CD14-positive monocyte (primary cell): ENCODE results near the gene PSME1. TPM values are rescaled to one million over a fixed set of nuclear protein-coding genes. Genes with fewer than 3 reads are reported as not detected.

ENCODE experiments used
- DNase-seq, 3 donors: peaks; one replicate each; pipeline ENCODE4 v3.0.0-alpha.2; 2011 to 2022
- H2AFZ ChIP-seq: 2 replicates; pipeline ENCODE4 v1.6.0; 2012; ENCODE audit warnings: mild to moderate bottlenecking, low read depth, low read length, inconsistent platforms; ENCODE audit not compliant: insufficient read depth, poor library complexity, severe bottlenecking
- H3K27ac ChIP-seq, 2 donors: 1 replicate in 1 of 2; 2 replicates in 1 of 2; pipeline ENCODE4 v1.5.1; 2012 to 2013; ENCODE audit warnings: low read length in 2 of 2, control low read depth in 1 of 2, inconsistent platforms in 1 of 2, low read depth in 1 of 2, mild to moderate bottlenecking in 1 of 2
- H3K27me3 ChIP-seq, 2 donors: one replicate each; pipeline versions ENCODE4 v1.6.0 to v1.6.1; 2011 to 2013; ENCODE audit warnings: low read length in 2 of 2; ENCODE audit not compliant: control insufficient read depth in 2 of 2, insufficient read depth in 2 of 2
- H3K36me3 ChIP-seq, 2 donors: replicated peaks in 1 of 2; 1 replicate in 1 of 2; 2 replicates in 1 of 2; pipeline versions ENCODE4 v1.5.1 to v1.6.1; 2012 to 2013; ENCODE audit warnings: low read length in 2 of 2, control low read depth in 1 of 2, inconsistent platforms in 1 of 2, mild to moderate bottlenecking in 1 of 2; ENCODE audit not compliant: insufficient read depth in 2 of 2, control insufficient read depth in 1 of 2
- H3K4me1 ChIP-seq, 2 donors: 1 replicate in 1 of 2; 2 replicates in 1 of 2; pipeline versions ENCODE4 v1.5.1 to v1.6.1; 2012 to 2013; ENCODE audit warnings: low read length in 2 of 2, control low read depth in 1 of 2, inconsistent platforms in 1 of 2, mild to moderate bottlenecking in 1 of 2, moderate library complexity in 1 of 2; ENCODE audit not compliant: insufficient read depth in 2 of 2, control insufficient read depth in 1 of 2
- H3K4me2 ChIP-seq: replicated peaks from 2 replicates; pipeline ENCODE3; 2012; ENCODE audit warnings: low read length, moderate library complexity, mild to moderate bottlenecking; ENCODE audit not compliant: poor library complexity, severe bottlenecking; ENCODE audit errors: extremely low read depth
- H3K4me3 ChIP-seq, 3 experiments: fragments of 200-600 bp in 1 of 3; sonication (generic) in 1 of 3; replicated peaks in 1 of 3; 1 replicate in 2 of 3; 2 replicates in 1 of 3; pipeline ENCODE4 v1.5.1; 2011 to 2013; ENCODE audit warnings: low read length in 3 of 3, mild to moderate bottlenecking in 3 of 3, control low read depth in 2 of 3, low read depth in 2 of 3, inconsistent platforms in 1 of 3, moderate library complexity in 1 of 3
- H3K79me2 ChIP-seq: 2 replicates; pipeline ENCODE4 v1.6.0; 2012; ENCODE audit warnings: mild to moderate bottlenecking, control low read depth, inconsistent platforms, low read length, moderate library complexity; ENCODE audit not compliant: insufficient read depth
- H3K9ac ChIP-seq: 2 replicates; pipeline ENCODE4 v1.6.0; 2017; ENCODE audit warnings: low read length, mild to moderate bottlenecking; ENCODE audit not compliant: insufficient read depth, poor library complexity, severe bottlenecking
- H3K9me3 ChIP-seq, 2 donors: replicated peaks in 1 of 2; 1 replicate in 1 of 2; 2 replicates in 1 of 2; pipeline versions ENCODE4 v1.5.1 to v1.6.1; 2012 to 2013; ENCODE audit warnings: low read length in 2 of 2, control low read depth in 1 of 2; ENCODE audit not compliant: control insufficient read depth in 1 of 2, insufficient read depth in 1 of 2
- H4K20me1 ChIP-seq: 2 replicates; pipeline ENCODE4 v1.6.0; 2012; ENCODE audit warnings: mild to moderate bottlenecking, low read length, control low read depth, moderate library complexity; ENCODE audit not compliant: insufficient read depth
- H3K27ac Mint-ChIP-seq, 7 donors: one replicate each; pipeline ENCODE4 v1.8.0; 2020; ENCODE audit warnings: mild to moderate bottlenecking in 7 of 7, mixed read lengths in 7 of 7, moderate library complexity in 6 of 7, inconsistent platforms in 2 of 7
- H3K27me3 Mint-ChIP-seq, 3 donors: one replicate each; pipeline ENCODE4 v1.8.0; 2021 to 2022; ENCODE audit warnings: low read depth in 3 of 3, mild to moderate bottlenecking in 3 of 3, mixed read lengths in 3 of 3, moderate library complexity in 3 of 3, inconsistent platforms in 1 of 3
- H3K36me3 Mint-ChIP-seq, 2 donors: one replicate each; pipeline ENCODE4 v1.8.0; 2020; ENCODE audit warnings: mixed read lengths in 2 of 2, inconsistent platforms in 1 of 2, mild to moderate bottlenecking in 1 of 2
- H3K4me1 Mint-ChIP-seq: one replicate; pipeline ENCODE4 v1.8.0; 2020; ENCODE audit warnings: mild to moderate bottlenecking, mixed read lengths
- H3K4me3 Mint-ChIP-seq, 2 donors: one replicate each; pipeline ENCODE4 v1.8.0; 2020; ENCODE audit warnings: mild to moderate bottlenecking in 2 of 2, mixed read lengths in 2 of 2, moderate library complexity in 1 of 2
- H3K9me3 Mint-ChIP-seq, 7 donors: one replicate each; pipeline ENCODE4 v1.8.0; 2020 to 2022; ENCODE audit warnings: mixed read lengths in 7 of 7, mild to moderate bottlenecking in 6 of 7, moderate library complexity in 6 of 7, inconsistent platforms in 2 of 7
- WGBS: methylation state at CpG from one replicate; pipeline ENCODE4 v1.1.5; 2013; ENCODE audit warnings: missing lambda C conversion rate; ENCODE audit not compliant: insufficient coverage; 5-methylcytosine and 5-hydroxymethylcytosine counted together
- intact Hi-C, 2 donors: fragments of 100-400 bp; cut with micrococcal nuclease; formaldehyde crosslinking; loops; one replicate each; pipeline versions ENCODE4 v1.15.0 to v1.15.1; 2023
- polyA plus RNA-seq, 3 donors: library from polyadenylated mRNA; depleted of rRNA in 1 of 3; unstranded in 2 of 3; stranded (reverse) in 1 of 3; fragments of 300-500 nt in 2 of 3; fragments of >200 nt in 1 of 3; fragmentation: Illumina TruSeq in 2 of 3; gene quantifications; 1 replicate in 2 of 3; 2 replicates in 1 of 3; pipeline ENCODE4 v1.2.3, GENCODE V29; 2012 to 2021
- TF ChIP-seq, protein P1 (sequence below): fragments of 200-600 bp; IDR thresholded peaks from one replicate; pipeline ENCODE4 v1.8.0; 2022; ENCODE audit warnings: antibody characterized with exemption, mild to moderate bottlenecking

Gene PSME1
- polyA plus RNA-seq, 3 donors, result 435 to 759 (median 729) TPM

DNA sequence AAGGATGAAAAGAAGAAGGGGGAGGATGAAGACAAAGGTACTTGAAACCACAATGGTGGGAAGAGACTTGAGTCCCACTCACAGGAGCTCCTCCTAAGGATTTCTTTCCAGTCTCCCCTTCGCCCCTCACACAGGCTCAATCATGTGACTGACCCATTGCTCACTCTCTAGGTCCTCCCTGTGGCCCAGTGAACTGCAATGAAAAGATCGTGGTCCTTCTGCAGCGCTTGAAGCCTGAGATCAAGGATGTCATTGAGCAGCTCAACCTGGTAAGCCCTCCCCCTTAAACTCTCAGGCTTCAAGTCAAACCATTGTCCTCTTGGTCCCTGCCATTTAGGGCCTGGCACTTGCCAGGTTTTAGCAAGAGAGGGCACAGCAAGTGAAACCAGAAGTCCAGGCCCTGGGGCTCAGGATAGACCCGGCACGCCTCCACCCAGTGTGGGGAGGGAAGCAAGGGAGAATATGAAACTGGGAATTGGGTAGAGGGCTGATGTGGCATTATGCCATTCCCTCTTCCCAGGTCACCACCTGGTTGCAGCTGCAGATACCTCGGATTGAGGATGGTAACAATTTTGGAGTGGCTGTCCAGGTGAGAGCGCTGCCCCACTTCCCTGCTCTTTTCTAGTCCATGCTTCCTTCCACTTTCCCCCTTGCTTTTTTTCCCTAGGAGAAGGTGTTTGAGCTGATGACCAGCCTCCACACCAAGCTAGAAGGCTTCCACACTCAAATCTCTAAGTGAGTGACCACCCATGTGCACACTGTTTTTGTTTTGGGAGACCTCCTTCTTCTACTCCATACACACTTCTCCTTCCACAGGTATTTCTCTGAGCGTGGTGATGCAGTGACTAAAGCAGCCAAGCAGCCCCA, 1.8 kb downstream of the PSME1 start:
- 87% methylated on average over 4 of the region's 8 CpGs for WGBS
- peak overlapping the region in 6 of 7 donors; percentile 33 to 94 (median 89) for H3K27ac Mint-ChIP-seq
- H3K36me3 ChIP-seq, result peaks cover 26 to 30% of the 10 kb centered on the region in 2 donors
- H3K4me2 ChIP-seq, result peak overlapping the region; percentile 82
- H4K20me1 ChIP-seq, result peaks cover 38% of the 10 kb centered on the region
- H3K79me2 ChIP-seq, result peaks cover 51% of the 10 kb centered on the region
- H3K9me3 Mint-ChIP-seq, result peaks cover 0 to under 1% (median 0%) of the 10 kb centered on the region in 7 donors
- no peak overlapping the region for H3K9ac ChIP-seq
- TF ChIP-seq, protein P1, sequence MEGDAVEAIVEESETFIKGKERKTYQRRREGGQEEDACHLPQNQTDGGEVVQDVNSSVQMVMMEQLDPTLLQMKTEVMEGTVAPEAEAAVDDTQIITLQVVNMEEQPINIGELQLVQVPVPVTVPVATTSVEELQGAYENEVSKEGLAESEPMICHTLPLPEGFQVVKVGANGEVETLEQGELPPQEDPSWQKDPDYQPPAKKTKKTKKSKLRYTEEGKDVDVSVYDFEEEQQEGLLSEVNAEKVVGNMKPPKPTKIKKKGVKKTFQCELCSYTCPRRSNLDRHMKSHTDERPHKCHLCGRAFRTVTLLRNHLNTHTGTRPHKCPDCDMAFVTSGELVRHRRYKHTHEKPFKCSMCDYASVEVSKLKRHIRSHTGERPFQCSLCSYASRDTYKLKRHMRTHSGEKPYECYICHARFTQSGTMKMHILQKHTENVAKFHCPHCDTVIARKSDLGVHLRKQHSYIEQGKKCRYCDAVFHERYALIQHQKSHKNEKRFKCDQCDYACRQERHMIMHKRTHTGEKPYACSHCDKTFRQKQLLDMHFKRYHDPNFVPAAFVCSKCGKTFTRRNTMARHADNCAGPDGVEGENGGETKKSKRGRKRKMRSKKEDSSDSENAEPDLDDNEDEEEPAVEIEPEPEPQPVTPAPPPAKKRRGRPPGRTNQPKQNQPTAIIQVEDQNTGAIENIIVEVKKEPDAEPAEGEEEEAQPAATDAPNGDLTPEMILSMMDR, result no peak
- H3K27me3 Mint-ChIP-seq, result peaks cover 0 to 1% (median 0%) of the 10 kb centered on the region in 3 donors
- H3K27me3 ChIP-seq, result no peaks in the 10 kb centered on the region
- H3K4me3 Mint-ChIP-seq, result peak overlapping the region in 1 of 2 donors; percentile 93
- H3K4me3 ChIP-seq, result peak overlapping the region in 1 of 3 experiments; percentile 97
- intact Hi-C loops, result loop anchor here in 1 of 2 donors (10.0 kb wide), 1 partner anchor 97 kb away; the partner anchor contains the start of genes GMPR2 and NEDD8
- no peaks in the 10 kb centered on the region for H3K9me3 ChIP-seq
- peaks cover 58% of the 10 kb centered on the region for H3K4me1 Mint-ChIP-seq
- H2AFZ ChIP-seq, result no peak overlapping the region
- H3K4me1 ChIP-seq, result peaks cover 42 to 56% of the 10 kb centered on the region in 2 donors
- peaks cover 34% of the 10 kb centered on the region in 2 donors for H3K36me3 Mint-ChIP-seq
- H3K27ac ChIP-seq, result peak overlapping the region in 1 of 2 donors; percentile 94
- DNase-seq, result no peak

DNA sequence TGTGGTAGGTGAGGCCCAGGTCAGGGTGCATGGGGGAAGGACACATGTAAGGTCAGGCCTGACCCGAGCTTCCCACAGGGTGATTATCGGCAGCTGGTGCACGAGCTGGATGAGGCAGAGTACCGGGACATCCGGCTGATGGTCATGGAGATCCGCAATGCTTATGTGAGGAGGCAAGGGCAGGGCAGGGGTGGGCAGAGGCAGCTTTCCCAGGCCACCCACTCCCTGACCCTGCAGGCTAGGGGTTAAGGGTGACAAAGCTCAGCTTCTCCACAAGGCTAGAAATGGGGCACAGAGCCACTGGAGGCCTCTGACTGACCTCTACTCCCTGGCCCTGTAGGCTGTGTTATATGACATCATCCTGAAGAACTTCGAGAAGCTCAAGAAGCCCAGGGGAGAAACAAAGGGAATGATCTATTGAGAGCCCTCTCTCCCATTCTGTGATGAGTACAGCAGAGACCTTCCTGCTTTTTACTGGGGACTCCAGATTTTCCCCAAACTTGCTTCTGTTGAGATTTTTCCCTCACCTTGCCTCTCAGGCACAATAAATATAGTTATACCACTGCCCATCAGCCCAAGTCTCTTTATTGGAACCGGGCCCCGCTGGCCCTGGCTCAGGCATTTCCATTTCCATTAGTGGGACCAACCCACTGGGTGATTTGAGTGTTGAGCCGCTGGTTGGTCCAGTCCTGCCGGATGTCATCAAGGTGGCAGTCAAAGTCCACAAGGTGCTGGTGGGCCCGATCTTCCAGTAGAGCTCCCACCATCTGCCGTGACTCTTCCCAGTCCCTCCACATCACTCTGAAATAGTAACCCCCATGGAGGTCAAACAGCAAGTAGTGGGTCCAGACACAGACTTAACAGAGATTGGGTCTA, 2.6 kb downstream of the PSME1 start:
- TF ChIP-seq, protein P1, result no peak
- H2AFZ ChIP-seq, result no peak overlapping the region
- peaks cover 30 to 39% of the 10 kb centered on the region in 2 donors for H3K36me3 ChIP-seq
- no peak for DNase-seq
- H3K9me3 ChIP-seq, result no peaks in the 10 kb centered on the region
- Mint-ChIP-seq H3K36me3 (peaks cover 39 to 42% of the 10 kb centered on the region in 2 donors), H3K4me1 (peaks cover 60% of the 10 kb centered on the region), H3K27me3 (peaks cover 0 to 1% (median 0%) of the 10 kb centered on the region in 3 donors), H3K27ac (peak overlapping the region in 4 of 7 donors; percentile 54 to 79 (median 66)), H3K4me3 (no peak overlapping the region), H3K9me3 (no peaks in the 10 kb centered on the region)
- H4K20me1 ChIP-seq, result peaks cover 38% of the 10 kb centered on the region
- intact Hi-C loops, result loop anchor here in 1 of 2 donors (10.0 kb wide), 1 partner anchor 96 kb away; the partner anchor contains the start of genes GMPR2 and NEDD8
- no peak overlapping the region for H3K4me2 ChIP-seq
- no peak overlapping the region for H3K4me3 ChIP-seq
- no peak overlapping the region for H3K9ac ChIP-seq
- peaks cover 56% of the 10 kb centered on the region for H3K79me2 ChIP-seq
- WGBS, result 95% methylated on average over 11 of the region's 13 CpGs
- no peaks in the 10 kb centered on the region for H3K27me3 ChIP-seq
- H3K4me1 ChIP-seq, result peaks cover 42 to 56% of the 10 kb centered on the region in 2 donors
- H3K27ac ChIP-seq, result peak overlapping the region in 1 of 2 donors; percentile 3
